Measurements from ENCODE around the gene CD177. TPM values are rescaled to one million over a fixed set of nuclear protein-coding genes. Genes with fewer than 3 reads are reported as not detected.

CD177 gene
- polyA plus RNA-seq, 1 of the 3 experiments (the other 2 are of a cell fraction), result 0.54 TPM

- H3K79me2 ChIP-seq (ENCODE audit: insufficient read depth), result no peaks in the 10 kb centered on the region
- no peak overlapping the region for H2AFZ ChIP-seq (ENCODE audit: low read depth)
- no peak for DNase-seq
- no peak overlapping the region for H3K27ac ChIP-seq (ENCODE audit: low read depth in 2 of 2, low read length in 1 of 2)
- POLR2A ChIA-PET, result no interaction called here
- WGBS (ENCODE audit: low lambda C conversion rate), result 43% methylated on average over 23 of the region's 34 CpGs
- no peaks in the 10 kb centered on the region for H4K20me1 ChIP-seq (ENCODE audit: insufficient read depth)
- H3K9me2 ChIP-seq, result no peaks in the 10 kb centered on the region
- no peak overlapping the region for H3K9ac ChIP-seq
- no peaks in the 10 kb centered on the region for H3K9me3 ChIP-seq
- CTCF ChIA-PET, result interaction anchor here (0.9 kb wide), 1 partner anchor 15 kb away, joined by 3 read pairs; no protein-coding TSS in a partner anchor
- no peaks in the 10 kb centered on the region for H3K4me1 ChIP-seq (ENCODE audit: control insufficient read depth in 1 of 2, insufficient read depth in 2 of 2, low read depth in 1 of 2, low read length in 1 of 2)
- TF ChIP-seq SIN3A (IDR thresholded peaks at IDR 0.05; ENCODE audit: borderline replicate concordance, low read depth, low read length) (no peak), TEAD4 (IDR thresholded peaks at IDR 0.05; ENCODE audit: borderline replicate concordance, insufficient read depth) (no peak), GATA2 (CRISPR knock-in tag; IDR thresholded peaks at IDR 0.05) (no peak), IRF3 (IDR thresholded peaks at IDR 0.05; ENCODE audit: low read depth, low read length) (no peak), FOXJ3 (CRISPR knock-in tag; IDR thresholded peaks at IDR 0.05) (no peak), PBX3 (IDR thresholded peaks at IDR 0.05) (no peak), TAF1 (IDR thresholded peaks at IDR 0.05; ENCODE audit: borderline replicate concordance, low read depth, low read length) (no peak), JUND (IDR thresholded peaks at IDR 0.05) (no peak), NFIC (IDR thresholded peaks at IDR 0.05; ENCODE audit: borderline replicate concordance) (no peak)
- no peak overlapping the region for H3K4me3 ChIP-seq (ENCODE audit: low read depth in 2 of 2, low read length in 1 of 2)
- H3F3A ChIP-seq (replicated peaks; ENCODE audit: insufficient read depth), result no peaks in the 10 kb centered on the region
- no peaks in the 10 kb centered on the region for H3K36me3 ChIP-seq (replicated peaks in 1 of 2; ENCODE audit: control insufficient read depth in 1 of 2, insufficient read depth in 2 of 2, low read length in 1 of 2)
- H3K4me2 ChIP-seq, result no peak overlapping the region
- peaks cover 43% of the 10 kb centered on the region for H3K27me3 ChIP-seq (ENCODE audit: insufficient read depth)
Observed at GRCh38 chr19:43408043-43408442, 54.6 kb downstream of the CD177 start.

GRCh38 chr19:43409415-43409814 lies 55.9 kb downstream of the CD177 start:
- Histone ChIP-seq H2AFZ (ENCODE audit: low read depth) (no peak overlapping the region), H3K79me2 (ENCODE audit: insufficient read depth) (no peaks in the 10 kb centered on the region), H3K9me2 (no peaks in the 10 kb centered on the region), H3K4me3 (ENCODE audit: low read depth in 2 of 2, low read length in 1 of 2) (no peak overlapping the region), H3K9ac (no peak overlapping the region), H3K4me1 (ENCODE audit: control insufficient read depth in 1 of 2, insufficient read depth in 2 of 2, low read depth in 1 of 2, low read length in 1 of 2) (no peaks in the 10 kb centered on the region), H3K36me3 (replicated peaks in 1 of 2; ENCODE audit: control insufficient read depth in 1 of 2, insufficient read depth in 2 of 2, low read length in 1 of 2) (no peaks in the 10 kb centered on the region), H3F3A (replicated peaks; ENCODE audit: insufficient read depth) (no peaks in the 10 kb centered on the region), H3K4me2 (no peak overlapping the region), H3K27me3 (ENCODE audit: insufficient read depth) (peaks cover 35% of the 10 kb centered on the region), H3K27ac (ENCODE audit: low read depth in 2 of 2, low read length in 1 of 2) (no peak overlapping the region), H4K20me1 (ENCODE audit: insufficient read depth) (no peaks in the 10 kb centered on the region), H3K9me3 (no peaks in the 10 kb centered on the region)
- ChIA-PET CTCF (interaction anchor here (1.6 kb wide), 1 partner anchor 23 kb away, joined by 5 read pairs; no protein-coding TSS in a partner anchor), POLR2A (no interaction called here)
- no peak for DNase-seq
- 11% methylated on average over 1 of the region's 1 CpG for WGBS (ENCODE audit: low lambda C conversion rate)
- TF ChIP-seq PBX3 (IDR thresholded peaks at IDR 0.05) (no peak), FOXJ3 (CRISPR knock-in tag; IDR thresholded peaks at IDR 0.05) (no peak), REST (IDR thresholded peaks at IDR 0.05; ENCODE audit: low read depth, low read length) (no peak), YY1 (IDR thresholded peaks at IDR 0.05; ENCODE audit: low read depth) (no peak), SIN3A (IDR thresholded peaks at IDR 0.05; ENCODE audit: borderline replicate concordance, low read depth, low read length) (no peak), NRF1 (IDR thresholded peaks at IDR 0.05; ENCODE audit: low read depth, low read length) (no peak), JUND (IDR thresholded peaks at IDR 0.05) (no peak)
